ENCODE results near the gene SLC25A14. TPM values are rescaled to one million over a fixed set of nuclear protein-coding genes. Genes with fewer than 3 reads are reported as not detected.

The SLC25A14 gene
- total RNA-seq (2014; rRNA removed; shearing (Covaris generic); ENCODE audit: low replicate concordance), result 18.3 and 20.8 TPM in 2 replicates

- no peaks in the 10 kb centered on the region for H3K79me2 ChIP-seq (ENCODE audit: low read length)
- H3K27ac ChIP-seq (ENCODE audit: low read length), result peak within 1 kb of the TSS; percentile 35; the same call in 1 of the 2 replicates
- H3K9me2 ChIP-seq (replicated peaks; ENCODE audit: insufficient read depth, low read length), result no peaks in the 10 kb centered on the region
- no peaks in the 10 kb centered on the region for H3K27me3 ChIP-seq (ENCODE audit: low read length)
- peaks cover 15% of the 10 kb centered on the region for H3K4me1 ChIP-seq (ENCODE audit: low read length)
- peak; percentile 92 for DNase-seq
- H3K9ac ChIP-seq (ENCODE audit: low read length), result peak within 1 kb of the TSS; percentile 79
- no peaks in the 10 kb centered on the region for H3K36me3 ChIP-seq (ENCODE audit: insufficient read depth, low read length)
- H3K4me3 ChIP-seq (ENCODE audit: low read length), result peak within 1 kb of the TSS; percentile 88
- peak within 1 kb of the TSS; percentile 80 for H3K4me2 ChIP-seq (ENCODE audit: low read depth, low read length, poor library complexity, severe bottlenecking)
- H3K9me3 ChIP-seq (ENCODE audit: low read length), result no peaks in the 10 kb centered on the region
- no peaks in the 10 kb centered on the region for H4K20me1 ChIP-seq (ENCODE audit: insufficient read depth, low read depth, low read length)
- peak within 1 kb of the TSS; percentile 91; the same call in 1 of the 2 replicates for H2AFZ ChIP-seq (ENCODE audit: low read length)
These were observed at the start of gene SLC25A14 for GRCh38 chrX:130339408-130340222. TSS of gene SLC25A14 (plus strand) at chrX:130339919. CDS start at chrX:130340279, 360 bp downstream.

- H3K4me2 ChIP-seq (ENCODE audit: low read depth, low read length, poor library complexity, severe bottlenecking), result no peak overlapping the region
- no peaks in the 10 kb centered on the region for H4K20me1 ChIP-seq (ENCODE audit: insufficient read depth, low read depth, low read length)
- H2AFZ ChIP-seq (ENCODE audit: low read length), result no peak overlapping the region
- H3K4me1 ChIP-seq (ENCODE audit: low read length), result no peaks in the 10 kb centered on the region
- no peak overlapping the region for H3K4me3 ChIP-seq (ENCODE audit: low read length)
- H3K9me2 ChIP-seq (replicated peaks; ENCODE audit: insufficient read depth, low read length), result no peaks in the 10 kb centered on the region
- H3K36me3 ChIP-seq (ENCODE audit: insufficient read depth, low read length), result no peaks in the 10 kb centered on the region
- H3K27ac ChIP-seq (ENCODE audit: low read length), result no peak overlapping the region
- no peaks in the 10 kb centered on the region for H3K9me3 ChIP-seq (ENCODE audit: low read length)
- H3K9ac ChIP-seq (ENCODE audit: low read length), result no peak overlapping the region
- no peaks in the 10 kb centered on the region for H3K79me2 ChIP-seq (ENCODE audit: low read length)
- DNase-seq, result no peak
- H3K27me3 ChIP-seq (ENCODE audit: low read length), result no peaks in the 10 kb centered on the region
These were observed 44.0 kb upstream of the SLC25A14 start for GRCh38 chrX:130295519-130296296.

- no peak overlapping the region for H3K4me3 ChIP-seq (ENCODE audit: low read length)
- H4K20me1 ChIP-seq (ENCODE audit: insufficient read depth, low read depth, low read length), result no peaks in the 10 kb centered on the region
- H3K4me2 ChIP-seq (ENCODE audit: low read depth, low read length, poor library complexity, severe bottlenecking), result no peak overlapping the region
- no peak overlapping the region for H3K9ac ChIP-seq (ENCODE audit: low read length)
- DNase-seq, result no peak
- H2AFZ ChIP-seq (ENCODE audit: low read length), result no peak overlapping the region
- H3K27ac ChIP-seq (ENCODE audit: low read length), result no peak overlapping the region
- no peaks in the 10 kb centered on the region for H3K4me1 ChIP-seq (ENCODE audit: low read length)
- H3K9me3 ChIP-seq (ENCODE audit: low read length), result no peaks in the 10 kb centered on the region
- H3K27me3 ChIP-seq (ENCODE audit: low read length), result no peaks in the 10 kb centered on the region
- no peaks in the 10 kb centered on the region for H3K36me3 ChIP-seq (ENCODE audit: insufficient read depth, low read length)
- no peaks in the 10 kb centered on the region for H3K9me2 ChIP-seq (replicated peaks; ENCODE audit: insufficient read depth, low read length)
- no peaks in the 10 kb centered on the region for H3K79me2 ChIP-seq (ENCODE audit: low read length)
These were observed 43.4 kb upstream of the SLC25A14 start for GRCh38 chrX:130296297-130296678.

GRCh38 chrX:130296743-130297142 lies 43.0 kb upstream of the SLC25A14 start:
- Histone ChIP-seq H3K9me3 (ENCODE audit: low read length) (no peaks in the 10 kb centered on the region), H3K9ac (ENCODE audit: low read length) (no peak overlapping the region), H3K27ac (ENCODE audit: low read length) (no peak overlapping the region), H3K79me2 (ENCODE audit: low read length) (no peaks in the 10 kb centered on the region), H3K4me1 (ENCODE audit: low read length) (no peaks in the 10 kb centered on the region), H3K27me3 (ENCODE audit: low read length) (no peaks in the 10 kb centered on the region), H3K4me3 (ENCODE audit: low read length) (no peak overlapping the region), H3K36me3 (ENCODE audit: insufficient read depth, low read length) (no peaks in the 10 kb centered on the region), H3K9me2 (replicated peaks; ENCODE audit: insufficient read depth, low read length) (no peaks in the 10 kb centered on the region), H2AFZ (ENCODE audit: low read length) (no peak overlapping the region), H4K20me1 (ENCODE audit: insufficient read depth, low read depth, low read length) (no peaks in the 10 kb centered on the region), H3K4me2 (ENCODE audit: low read depth, low read length, poor library complexity, severe bottlenecking) (no peak overlapping the region)
- DNase-seq, result no peak

GRCh38 chrX:130299279-130300009 lies 40.3 kb upstream of the SLC25A14 start:
- Histone ChIP-seq H3K9me2 (replicated peaks; ENCODE audit: insufficient read depth, low read length) (no peaks in the 10 kb centered on the region), H3K9me3 (ENCODE audit: low read length) (no peaks in the 10 kb centered on the region), H4K20me1 (ENCODE audit: insufficient read depth, low read depth, low read length) (no peaks in the 10 kb centered on the region), H3K9ac (ENCODE audit: low read length) (no peak overlapping the region), H3K36me3 (ENCODE audit: insufficient read depth, low read length) (no peaks in the 10 kb centered on the region), H3K4me3 (ENCODE audit: low read length) (no peak overlapping the region), H3K4me2 (ENCODE audit: low read depth, low read length, poor library complexity, severe bottlenecking) (no peak overlapping the region), H3K27ac (ENCODE audit: low read length) (no peak overlapping the region), H3K4me1 (ENCODE audit: low read length) (no peaks in the 10 kb centered on the region), H3K79me2 (ENCODE audit: low read length) (no peaks in the 10 kb centered on the region), H3K27me3 (ENCODE audit: low read length) (no peaks in the 10 kb centered on the region), H2AFZ (ENCODE audit: low read length) (no peak overlapping the region)
- DNase-seq, result no peak

- Histone ChIP-seq H3K79me2 (ENCODE audit: low read length) (no peaks in the 10 kb centered on the region), H4K20me1 (ENCODE audit: insufficient read depth, low read depth, low read length) (no peaks in the 10 kb centered on the region), H3K4me3 (ENCODE audit: low read length) (no peak overlapping the region), H3K9me2 (replicated peaks; ENCODE audit: insufficient read depth, low read length) (no peaks in the 10 kb centered on the region), H3K4me2 (ENCODE audit: low read depth, low read length, poor library complexity, severe bottlenecking) (no peak overlapping the region), H3K4me1 (ENCODE audit: low read length) (no peaks in the 10 kb centered on the region), H3K36me3 (ENCODE audit: insufficient read depth, low read length) (no peaks in the 10 kb centered on the region), H2AFZ (ENCODE audit: low read length) (no peak overlapping the region), H3K27ac (ENCODE audit: low read length) (no peak overlapping the region), H3K9ac (ENCODE audit: low read length) (no peak overlapping the region), H3K27me3 (ENCODE audit: low read length) (no peaks in the 10 kb centered on the region), H3K9me3 (ENCODE audit: low read length) (no peaks in the 10 kb centered on the region)
- no peak for DNase-seq
These were observed 39.8 kb upstream of the SLC25A14 start for GRCh38 chrX:130300010-130300282.

- Histone ChIP-seq H2AFZ (ENCODE audit: low read length) (no peak overlapping the region), H3K4me2 (ENCODE audit: low read depth, low read length, poor library complexity, severe bottlenecking) (no peak overlapping the region), H3K4me1 (ENCODE audit: low read length) (no peaks in the 10 kb centered on the region), H3K9ac (ENCODE audit: low read length) (no peak overlapping the region), H3K9me2 (replicated peaks; ENCODE audit: insufficient read depth, low read length) (no peaks in the 10 kb centered on the region), H3K36me3 (ENCODE audit: insufficient read depth, low read length) (no peaks in the 10 kb centered on the region), H3K4me3 (ENCODE audit: low read length) (no peak overlapping the region), H4K20me1 (ENCODE audit: insufficient read depth, low read depth, low read length) (no peaks in the 10 kb centered on the region), H3K9me3 (ENCODE audit: low read length) (no peaks in the 10 kb centered on the region), H3K27me3 (ENCODE audit: low read length) (no peaks in the 10 kb centered on the region), H3K79me2 (ENCODE audit: low read length) (no peaks in the 10 kb centered on the region), H3K27ac (ENCODE audit: low read length) (no peak overlapping the region)
- DNase-seq, result no peak
These were observed 38.3 kb upstream of the SLC25A14 start for GRCh38 chrX:130301405-130301804.

GRCh38 chrX:130301977-130302376 lies 37.7 kb upstream of the SLC25A14 start:
- Histone ChIP-seq H3K36me3 (ENCODE audit: insufficient read depth, low read length) (no peaks in the 10 kb centered on the region), H3K4me3 (ENCODE audit: low read length) (no peak overlapping the region)

More at GRCh38 chrX:130301977-130302376, 37.7 kb upstream of the SLC25A14 start:
- no peak overlapping the region for H3K9ac ChIP-seq (ENCODE audit: low read length)
- no peak overlapping the region for H3K4me2 ChIP-seq (ENCODE audit: low read depth, low read length, poor library complexity, severe bottlenecking)
- H2AFZ ChIP-seq (ENCODE audit: low read length), result no peak overlapping the region
- H4K20me1 ChIP-seq (ENCODE audit: insufficient read depth, low read depth, low read length), result no peaks in the 10 kb centered on the region
- DNase-seq, result no peak
- no peaks in the 10 kb centered on the region for H3K79me2 ChIP-seq (ENCODE audit: low read length)
- H3K9me3 ChIP-seq (ENCODE audit: low read length), result no peaks in the 10 kb centered on the region
- no peaks in the 10 kb centered on the region for H3K27me3 ChIP-seq (ENCODE audit: low read length)
- H3K4me1 ChIP-seq (ENCODE audit: low read length), result no peaks in the 10 kb centered on the region
- H3K9me2 ChIP-seq (replicated peaks; ENCODE audit: insufficient read depth, low read length), result no peaks in the 10 kb centered on the region
- no peak overlapping the region for H3K27ac ChIP-seq (ENCODE audit: low read length)

All from Karpas-422 (cell line).